HG02763 (cell line): Measurements from ENCODE around the gene MPHOSPH9.
"Not testable (repeated sequence)": the region's sequence is repeated elsewhere in the genome, so short reads cannot be mapped to it uniquely, and the experiment has no call there.

Experiments used
- ATAC-seq: cut with Tn5 transposase; IDR thresholded peaks from one replicate; pipeline ENCODE4 v1.9.1; 2021; ENCODE audit warnings: mild to moderate bottlenecking, moderate library complexity; ENCODE audit not compliant: unreplicated experiment

Gene MPHOSPH9

GRCh38 chr12:123227581-123228258 lies 5.2 kb downstream of the MPHOSPH9 start:
- no peak for ATAC-seq

DNA sequence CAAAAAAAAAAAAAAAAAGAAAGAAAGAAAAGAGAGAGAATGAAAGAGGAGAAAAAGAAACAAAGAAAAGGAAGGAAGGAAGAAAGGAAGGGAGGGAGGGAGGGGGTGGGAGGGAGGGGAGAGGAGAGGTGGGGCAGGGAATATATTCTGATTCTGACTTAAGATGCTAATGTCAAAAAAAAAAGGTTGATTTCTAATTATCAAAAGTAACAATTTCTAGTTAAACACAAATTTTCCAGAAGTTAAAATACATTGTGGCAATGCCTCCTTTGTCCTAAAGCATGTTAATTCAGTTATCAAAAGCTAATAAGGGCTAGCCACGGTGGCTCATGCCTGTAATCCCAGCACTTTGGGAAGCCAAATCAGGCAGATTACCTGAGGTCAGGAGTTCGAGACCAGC lies 7.5 kb downstream of the MPHOSPH9 start:
- no peak for ATAC-seq

DNA sequence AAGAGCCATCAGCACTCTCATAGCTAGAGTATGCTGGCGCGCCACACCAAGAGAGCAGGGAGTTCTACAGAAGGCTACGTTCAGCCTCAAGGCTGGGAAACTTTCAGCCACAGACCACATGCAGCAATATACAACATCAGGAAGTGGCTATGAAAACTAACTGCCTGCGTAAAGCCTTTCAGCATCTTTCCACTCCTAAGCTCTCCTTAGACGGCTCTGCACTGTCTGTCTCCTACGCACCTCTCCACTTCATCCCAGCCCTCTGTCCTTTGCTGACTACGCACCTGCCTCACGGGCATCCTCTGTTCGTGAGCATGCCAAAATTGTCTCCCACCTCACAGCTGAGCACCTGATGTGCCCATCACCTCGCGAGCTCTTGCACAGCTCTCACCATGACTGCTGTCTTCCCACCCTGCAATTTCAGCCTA lies 9.7 kb downstream of the MPHOSPH9 start:
- peak; percentile 53 for ATAC-seq

DNA sequence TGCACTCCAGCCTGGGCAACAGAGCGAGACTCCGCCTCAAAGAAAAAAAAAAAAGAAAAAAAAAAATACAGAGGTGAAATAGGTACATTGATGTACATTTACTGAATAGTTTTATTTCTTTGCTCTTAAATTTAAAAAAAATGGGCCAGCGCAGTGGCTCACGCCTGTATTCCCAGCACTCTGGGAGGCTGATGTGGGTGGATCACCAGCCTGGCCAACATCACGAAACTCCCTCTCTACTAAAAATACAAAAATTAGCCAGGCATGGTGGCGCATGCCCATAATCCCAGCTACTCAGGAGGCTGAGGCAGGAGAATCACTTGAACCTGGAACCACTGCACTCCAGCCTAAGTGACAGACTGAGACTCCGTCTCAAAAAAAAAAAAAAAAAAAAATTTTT lies 25.1 kb downstream of the MPHOSPH9 start:
- ATAC-seq, result not testable (repeated sequence)

DNA sequence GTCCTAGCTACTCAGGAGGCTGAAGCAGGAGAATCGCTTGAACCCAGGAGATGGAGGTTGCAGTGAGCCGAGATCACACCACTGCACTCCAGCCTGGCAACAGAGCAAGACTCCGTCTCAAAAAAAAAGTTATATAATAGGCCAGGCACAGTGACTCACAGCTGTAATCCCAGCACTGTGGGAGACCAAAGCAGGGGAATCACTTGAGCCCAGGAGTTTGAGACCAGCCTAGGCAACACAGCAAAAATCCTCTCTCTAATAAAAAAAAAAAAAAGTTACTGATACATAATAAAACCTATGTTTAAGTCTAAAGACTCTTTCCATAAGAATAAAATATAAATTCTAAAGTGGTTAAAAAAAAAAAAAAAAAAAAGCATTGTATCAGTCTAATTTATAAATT lies 26.1 kb downstream of the MPHOSPH9 start:
- not testable (repeated sequence) for ATAC-seq

GRCh38 chr12:123200414-123200813 lies 32.5 kb downstream of the MPHOSPH9 start:
- ATAC-seq, result no peak

DNA sequence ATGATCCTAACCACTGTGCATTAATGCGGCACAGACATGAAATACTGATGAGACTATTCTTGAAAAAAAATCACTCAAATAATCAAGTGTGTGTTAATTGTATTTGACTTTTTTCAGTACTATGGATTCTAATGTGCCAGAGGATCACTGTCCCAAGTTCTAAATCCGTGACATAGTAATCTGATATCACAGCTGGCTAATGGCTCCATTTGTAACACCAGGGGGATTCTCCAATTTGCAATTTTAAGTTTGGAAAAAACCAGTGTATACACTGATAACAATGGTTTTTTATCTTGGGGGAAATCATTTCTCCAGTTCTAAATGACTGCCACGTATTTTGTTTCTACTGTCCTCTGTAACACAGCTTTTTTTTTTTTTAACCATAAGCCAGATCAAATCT lies 33.0 kb downstream of the MPHOSPH9 start:
- no peak for ATAC-seq

- ATAC-seq, result no peak
These were observed 45.3 kb downstream of the MPHOSPH9 start for GRCh38 chr12:123187637-123188036.

GRCh38 chr12:123180171-123180570 lies 52.8 kb downstream of the MPHOSPH9 start:
- ATAC-seq, result no peak

- ATAC-seq, result no peak
These were observed 61.0 kb downstream of the MPHOSPH9 start for GRCh38 chr12:123171967-123172366.

GRCh38 chr12:123167329-123167728 lies 65.6 kb downstream of the MPHOSPH9 start:
- no peak for ATAC-seq

GRCh38 chr12:123165537-123165936 lies 67.4 kb downstream of the MPHOSPH9 start:
- ATAC-seq, result no peak

- no peak for ATAC-seq
These were observed 68.2 kb downstream of the MPHOSPH9 start for GRCh38 chr12:123164710-123165261.

- no peak for ATAC-seq
These were observed 68.7 kb downstream of the MPHOSPH9 start for GRCh38 chr12:123164222-123164621.

GRCh38 chr12:123163227-123163626 lies 69.7 kb downstream of the MPHOSPH9 start:
- no peak for ATAC-seq

- ATAC-seq, result no peak
These were observed 72.0 kb downstream of the MPHOSPH9 start for GRCh38 chr12:123160801-123161487.

GRCh38 chr12:123153906-123154305 lies 79.0 kb downstream of the MPHOSPH9 start:
- no peak for ATAC-seq

DNA sequence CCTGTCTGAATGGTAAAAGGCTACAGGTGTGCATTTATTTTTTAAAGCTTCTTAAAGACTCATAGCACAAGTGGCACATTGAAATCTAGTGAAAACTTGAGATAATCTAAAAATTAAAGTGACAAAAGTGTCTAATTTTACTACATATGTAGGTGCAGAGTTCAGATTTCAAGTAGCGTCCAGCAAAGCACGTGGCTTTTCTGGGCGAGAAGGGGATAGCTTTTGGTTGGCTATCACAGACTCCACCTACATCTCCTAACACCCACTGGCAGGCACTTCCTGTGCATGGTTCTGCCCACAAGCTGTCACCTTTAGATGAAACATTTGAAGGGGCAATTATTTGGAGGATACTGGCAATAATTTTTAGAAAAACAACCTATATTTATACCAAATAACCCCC lies 80.1 kb downstream of the MPHOSPH9 start:
- ATAC-seq, result no peak

GRCh38 chr12:123151457-123152454 lies 81.2 kb downstream of the MPHOSPH9 start:
- ATAC-seq, result no peak

DNA sequence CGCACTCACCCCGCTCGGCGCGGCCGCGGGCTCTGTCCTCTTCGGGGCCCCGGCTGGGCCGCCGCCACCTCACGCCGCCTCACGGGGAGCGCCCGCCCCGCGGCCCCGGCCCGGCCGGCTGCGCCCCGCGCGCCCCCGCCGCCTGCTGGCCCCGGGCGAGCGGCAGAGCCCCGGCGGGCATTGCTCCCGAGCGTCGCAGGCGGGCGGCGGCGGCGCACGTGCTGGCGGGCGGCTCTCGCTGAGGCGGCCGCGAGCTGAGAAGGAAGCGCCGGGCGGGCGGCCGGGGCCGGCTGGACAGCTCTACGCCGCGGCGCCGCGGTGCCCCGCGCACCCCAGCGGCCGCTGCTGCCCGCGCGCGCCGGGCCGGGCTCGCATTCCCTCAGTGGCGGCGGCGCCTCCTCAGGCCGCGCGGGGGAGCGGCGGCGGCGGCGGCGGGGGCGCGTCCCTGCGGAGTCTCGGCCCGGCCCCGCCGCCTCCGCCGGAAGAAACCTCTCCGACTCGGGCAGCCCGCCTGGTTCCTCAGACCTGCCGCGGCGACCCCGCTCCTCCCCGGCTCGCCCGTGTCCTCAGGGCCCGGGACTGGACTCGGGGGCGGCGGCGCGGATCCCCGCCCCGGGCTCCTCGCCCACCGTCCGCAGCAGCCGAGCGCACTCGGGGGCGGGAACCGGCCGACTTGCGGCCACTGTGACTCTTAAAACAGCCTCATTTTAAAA lies 82.0 kb downstream of the MPHOSPH9 start, which contains the start of gene PITPNM2:
Gene PITPNM2 (minus strand): TSS at position 347 of the 713 bp plus-strand sequence. CDS start 116,500 bp downstream, outside the sequence.
- ATAC-seq, result no peak
